GM21367 (cell line): ENCODE measurements around the gene TGM5.
"Not testable (repeated sequence)": the region's sequence is repeated elsewhere in the genome, so short reads cannot be mapped to it uniquely, and the experiment has no call there.

Experiments
- ATAC-seq: cut with Tn5 transposase; IDR thresholded peaks from one replicate; pipeline ENCODE4 v1.9.1; 2021; ENCODE audit not compliant: unreplicated experiment

Gene TGM5, protein sequence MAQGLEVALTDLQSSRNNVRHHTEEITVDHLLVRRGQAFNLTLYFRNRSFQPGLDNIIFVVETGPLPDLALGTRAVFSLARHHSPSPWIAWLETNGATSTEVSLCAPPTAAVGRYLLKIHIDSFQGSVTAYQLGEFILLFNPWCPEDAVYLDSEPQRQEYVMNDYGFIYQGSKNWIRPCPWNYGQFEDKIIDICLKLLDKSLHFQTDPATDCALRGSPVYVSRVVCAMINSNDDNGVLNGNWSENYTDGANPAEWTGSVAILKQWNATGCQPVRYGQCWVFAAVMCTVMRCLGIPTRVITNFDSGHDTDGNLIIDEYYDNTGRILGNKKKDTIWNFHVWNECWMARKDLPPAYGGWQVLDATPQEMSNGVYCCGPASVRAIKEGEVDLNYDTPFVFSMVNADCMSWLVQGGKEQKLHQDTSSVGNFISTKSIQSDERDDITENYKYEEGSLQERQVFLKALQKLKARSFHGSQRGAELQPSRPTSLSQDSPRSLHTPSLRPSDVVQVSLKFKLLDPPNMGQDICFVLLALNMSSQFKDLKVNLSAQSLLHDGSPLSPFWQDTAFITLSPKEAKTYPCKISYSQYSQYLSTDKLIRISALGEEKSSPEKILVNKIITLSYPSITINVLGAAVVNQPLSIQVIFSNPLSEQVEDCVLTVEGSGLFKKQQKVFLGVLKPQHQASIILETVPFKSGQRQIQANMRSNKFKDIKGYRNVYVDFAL

GRCh38 chr15:43266834-43267233 is at the start of gene TGM5:
TSS of gene TGM5 (minus strand) at chr15:43266928. CDS start at chr15:43266849, 79 bp downstream.
- ATAC-seq = no peak

- ATAC-seq = no peak
Measured at GRCh38 chr15:43314171-43314570, 47.4 kb upstream of the TGM5 start.

DNA sequence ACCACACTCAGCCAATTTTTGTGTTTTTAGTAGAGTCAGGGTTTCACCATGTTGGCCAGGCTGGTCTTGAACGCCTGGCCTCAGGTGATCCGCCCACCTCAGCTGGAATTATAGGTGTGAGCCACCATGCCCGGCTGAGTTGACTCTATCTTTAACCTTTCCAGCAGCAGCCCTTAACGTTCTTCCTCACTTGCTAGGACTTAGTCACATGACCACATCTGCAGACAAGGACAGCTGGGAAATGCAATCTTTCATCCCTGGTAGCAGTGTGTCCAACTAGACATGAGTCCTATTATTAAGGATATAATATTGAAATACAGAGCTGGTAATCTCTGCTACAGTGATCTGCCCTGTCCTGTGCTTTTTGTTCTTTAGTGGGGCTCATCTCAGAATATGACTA is 45.6 kb upstream of the TGM5 start:
- ATAC-seq = no peak

GRCh38 chr15:43302205-43302817 is 35.6 kb upstream of the TGM5 start, which contains the start of gene TGM7:
TSS of gene TGM7 (minus strand) at chr15:43302255.
- ATAC-seq = no peak

DNA sequence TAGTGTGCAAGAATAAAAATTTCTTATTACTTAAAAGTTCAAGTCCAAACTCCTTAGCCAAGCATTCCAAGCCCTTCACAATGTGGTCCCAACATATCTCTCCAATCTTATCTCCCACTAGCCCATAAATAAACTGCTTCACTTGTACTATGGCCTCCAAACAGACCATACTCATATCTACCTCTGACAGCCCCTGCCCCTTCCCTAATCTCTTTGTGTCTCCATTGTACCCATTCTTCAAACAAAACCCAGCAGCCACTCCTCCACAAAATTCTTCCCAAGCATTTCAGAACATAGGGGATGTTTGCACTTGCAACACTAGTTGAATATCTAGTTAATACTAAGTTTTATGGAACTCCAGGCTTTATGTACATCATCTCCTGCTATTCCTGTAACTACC is 33.2 kb upstream of the TGM5 start:
- no peak for ATAC-seq

DNA sequence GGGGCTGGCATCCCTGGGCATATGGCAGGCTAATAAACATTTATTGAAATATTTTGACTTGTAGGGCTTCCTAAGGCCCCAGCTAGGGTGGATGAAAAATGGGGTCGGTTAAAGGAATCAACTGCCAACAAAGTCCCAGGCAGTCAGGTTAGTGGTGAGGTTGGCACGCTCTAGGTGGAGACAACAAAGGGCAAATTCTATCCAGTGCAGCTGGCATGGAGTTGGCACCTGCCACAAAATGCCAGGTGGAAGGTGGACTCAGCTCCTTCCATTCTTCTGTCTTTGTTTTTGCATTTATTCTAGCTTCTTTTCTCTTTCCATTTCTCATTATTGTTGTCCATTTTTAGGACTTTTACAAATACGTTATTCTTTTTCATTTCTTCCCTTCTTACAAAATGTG is 32.7 kb upstream of the TGM5 start:
- no peak for ATAC-seq

GRCh38 chr15:43294091-43294706 is 27.5 kb upstream of the TGM5 start:
- no peak for ATAC-seq

DNA sequence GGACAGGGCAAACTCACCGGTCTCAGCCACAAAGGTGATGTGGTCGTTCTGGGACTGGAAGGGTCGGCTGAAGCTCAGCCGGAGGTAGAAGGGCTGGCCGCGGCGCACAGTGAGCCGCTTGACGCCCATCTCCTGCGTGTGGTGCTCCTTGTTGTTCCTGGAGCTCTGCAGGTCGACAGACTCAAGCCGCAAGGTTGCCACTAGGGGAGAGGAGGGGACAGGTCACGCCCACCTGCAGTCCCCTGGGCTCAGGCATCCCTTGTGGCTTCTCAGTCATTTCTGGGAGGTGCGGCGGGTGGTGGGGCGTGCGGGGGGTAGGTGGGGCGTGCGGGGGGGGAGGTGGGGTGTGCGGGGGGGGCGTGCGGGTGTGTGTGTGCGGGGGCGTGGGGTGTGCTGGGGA is 26.7 kb upstream of the TGM5 start:
- ATAC-seq = no peak

DNA sequence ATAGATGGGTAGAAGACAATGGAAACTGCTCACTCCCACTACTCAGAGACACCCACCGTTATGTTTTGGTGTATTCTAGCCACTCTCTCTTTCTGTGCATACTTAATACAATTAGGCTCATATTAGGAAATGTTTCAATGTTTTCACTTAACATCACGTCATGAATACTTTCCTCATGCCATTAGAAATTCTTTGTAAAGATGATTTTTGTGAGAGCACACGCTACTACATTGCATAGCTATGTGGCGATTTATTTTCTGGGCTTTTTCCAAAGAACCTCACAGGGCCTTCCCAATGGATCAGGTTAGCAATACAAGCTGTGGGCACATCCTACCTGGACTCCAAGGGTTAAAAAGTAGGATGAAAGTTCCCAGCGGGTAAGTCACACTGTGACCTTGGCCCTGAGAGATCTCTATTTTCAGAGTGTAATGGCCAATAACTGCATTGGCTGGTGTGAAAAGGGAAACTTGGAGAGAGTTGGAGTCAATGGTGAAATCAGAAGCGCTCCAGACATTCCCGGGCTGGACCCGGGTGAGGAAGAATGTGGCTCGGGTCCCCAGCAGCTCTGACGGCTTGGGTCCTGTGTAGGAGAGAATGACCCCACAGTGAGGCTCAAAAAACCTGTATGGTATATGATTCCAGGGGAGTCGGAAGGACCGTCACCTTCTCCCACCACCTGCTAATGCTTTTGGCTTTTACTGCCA is 25.8 kb upstream of the TGM5 start:
- ATAC-seq = no peak

GRCh38 chr15:43289656-43290055 is 22.9 kb upstream of the TGM5 start:
- ATAC-seq = not testable (repeated sequence)

DNA sequence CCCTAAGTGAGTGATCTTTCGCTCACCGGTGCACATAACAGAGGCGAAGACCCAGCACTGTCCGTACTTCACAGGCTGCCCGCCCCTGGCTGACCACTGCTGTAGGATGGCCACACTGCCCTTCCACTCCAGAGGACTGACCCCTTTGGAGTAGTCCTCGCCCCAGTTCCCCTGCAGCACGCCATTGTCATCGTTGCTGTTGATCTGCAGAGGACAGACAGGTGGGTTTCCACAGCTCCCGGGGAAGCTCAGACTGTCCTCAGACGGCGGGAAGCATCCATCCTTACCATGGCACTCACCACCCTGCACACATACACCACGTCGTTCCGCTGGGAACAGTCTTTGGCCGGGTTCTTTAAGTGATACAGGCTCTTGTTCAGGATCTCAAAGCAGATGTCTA is 20.5 kb upstream of the TGM5 start:
- ATAC-seq = no peak

DNA sequence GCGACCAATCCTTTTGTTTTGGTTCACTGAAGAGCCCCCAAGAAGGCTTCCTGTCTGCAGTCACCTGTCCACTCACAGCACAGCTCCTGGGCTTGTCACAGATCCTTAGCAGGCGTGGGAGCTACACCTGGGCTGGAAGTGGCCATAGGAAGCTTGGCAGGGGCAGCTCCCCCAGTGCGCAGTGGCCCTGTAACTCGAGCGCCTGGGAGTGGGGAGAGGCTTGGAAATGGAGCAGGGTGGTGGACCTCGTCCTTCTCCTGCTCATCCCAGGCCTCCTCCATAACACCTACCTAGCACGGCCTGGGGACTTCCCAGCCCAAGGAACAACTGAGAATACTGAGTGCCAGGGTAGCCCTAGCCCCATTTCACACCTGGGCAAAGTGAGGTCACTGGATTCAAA is 19.3 kb upstream of the TGM5 start:
- ATAC-seq = no peak

GRCh38 chr15:43285609-43286037 is 18.9 kb upstream of the TGM5 start:
- no peak for ATAC-seq

DNA sequence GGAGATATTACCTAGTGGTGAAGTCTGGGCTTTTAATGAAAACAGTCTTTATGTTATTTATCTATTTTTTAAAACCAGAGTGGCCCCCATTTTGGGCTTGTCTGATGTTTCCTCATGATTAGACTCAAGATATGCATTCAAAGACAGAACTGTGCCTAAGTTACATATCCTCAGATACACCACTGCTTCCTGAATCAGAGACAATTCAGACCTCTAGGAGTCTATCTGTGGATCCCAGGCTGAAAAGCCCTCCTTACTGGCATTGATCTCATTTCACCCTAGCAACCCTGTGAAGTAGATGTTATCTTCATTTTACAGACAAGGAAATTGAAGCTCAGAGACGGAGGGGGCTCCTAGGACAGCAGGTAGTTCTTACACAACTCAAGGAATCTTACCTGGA is 16.8 kb upstream of the TGM5 start:
- no peak for ATAC-seq

GRCh38 chr15:43281926-43282602 is 15.3 kb upstream of the TGM5 start:
- no peak for ATAC-seq

GRCh38 chr15:43280996-43281395 is 14.3 kb upstream of the TGM5 start:
- ATAC-seq = no peak

DNA sequence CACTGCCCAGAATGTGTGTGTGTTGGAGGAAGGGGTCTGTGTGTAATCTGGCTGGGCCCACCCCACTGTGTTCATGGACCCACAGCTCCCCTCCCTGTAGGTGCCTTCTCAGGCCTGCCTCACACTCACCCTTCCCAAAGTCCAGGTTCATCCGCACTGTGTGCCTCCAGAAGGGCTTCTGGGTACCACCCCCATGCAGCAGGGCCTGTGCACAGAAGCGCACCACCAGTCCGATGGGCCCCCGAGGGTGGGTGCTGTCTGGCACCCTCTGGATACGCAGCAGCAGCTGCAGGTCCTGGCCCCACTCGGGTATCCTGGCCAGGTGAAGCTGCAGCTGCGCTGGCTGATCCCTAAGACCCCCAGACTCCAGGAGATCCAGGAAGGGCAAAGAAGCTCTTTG is 12.8 kb upstream of the TGM5 start:
- no peak for ATAC-seq

- ATAC-seq = no peak
Measured at GRCh38 chr15:43278869-43279268, 12.1 kb upstream of the TGM5 start.

DNA sequence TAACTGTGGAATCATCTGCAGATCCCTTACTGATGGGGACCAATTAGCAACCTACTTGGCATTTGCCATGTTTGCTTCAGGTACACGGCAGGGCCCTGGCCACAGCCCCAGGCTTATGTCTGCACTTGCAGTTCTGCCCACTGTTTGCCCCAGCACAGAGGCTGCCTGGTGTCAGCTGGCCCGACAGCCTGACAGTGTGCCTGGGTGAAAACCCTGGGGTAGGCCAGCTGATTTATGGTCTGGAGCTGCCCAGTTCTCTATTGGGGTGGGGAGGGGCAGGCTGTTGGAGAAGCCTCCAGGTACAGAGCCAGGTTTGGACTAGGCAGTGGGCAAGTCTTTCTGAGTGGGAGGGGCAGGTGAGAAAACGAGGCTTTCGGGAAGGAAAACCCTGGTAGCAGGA is 11.2 kb upstream of the TGM5 start:
- no peak for ATAC-seq

DNA sequence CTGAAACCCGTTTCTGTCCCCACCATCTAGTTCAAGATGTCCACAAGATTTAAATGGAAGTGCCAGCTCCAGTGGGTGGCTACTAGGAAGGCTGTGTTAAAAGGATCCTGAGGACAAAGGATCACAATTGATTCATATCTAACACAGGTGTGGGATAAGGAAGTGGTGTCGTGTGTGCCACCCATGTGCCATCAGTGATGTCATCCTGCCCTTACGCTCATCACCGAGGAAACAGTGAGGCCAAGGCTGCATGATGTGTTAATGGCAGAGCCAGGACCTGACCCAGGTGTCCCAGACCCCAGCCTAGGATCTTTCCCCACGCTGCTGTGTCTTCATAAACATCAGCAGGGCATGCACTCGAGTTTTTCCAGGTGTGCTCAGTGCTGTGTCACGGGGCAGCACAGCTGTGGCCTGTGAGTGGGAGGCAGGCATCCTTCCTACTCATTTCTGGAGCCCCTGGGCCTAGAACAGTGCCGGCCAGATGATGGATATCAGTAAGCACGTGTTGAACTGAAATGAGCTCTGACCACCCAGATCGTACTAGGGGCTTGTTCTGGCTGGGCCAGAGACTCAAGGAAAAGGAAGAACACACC is 10.6 kb upstream of the TGM5 start:
- no peak for ATAC-seq
